NCI-H2107 (cell line): ENCODE data around the gene PRPF6.

ENCODE experiments used
- DNase-seq: peaks from one replicate; lab custom pipeline; 2025; lab: John Stamatoyannopoulos, UW

Gene PRPF6

GRCh38 chr20:64049060-64049877 lies 68.3 kb downstream of the PRPF6 start, which contains the start of gene SOX18:
TSS of gene SOX18 (minus strand) at chr20:64049639. CDS start at chr20:64049516, 123 bp downstream.
- no peak for DNase-seq

GRCh38 chr20:64049878-64050260 lies 68.9 kb downstream of the PRPF6 start:
- no peak for DNase-seq

DNA sequence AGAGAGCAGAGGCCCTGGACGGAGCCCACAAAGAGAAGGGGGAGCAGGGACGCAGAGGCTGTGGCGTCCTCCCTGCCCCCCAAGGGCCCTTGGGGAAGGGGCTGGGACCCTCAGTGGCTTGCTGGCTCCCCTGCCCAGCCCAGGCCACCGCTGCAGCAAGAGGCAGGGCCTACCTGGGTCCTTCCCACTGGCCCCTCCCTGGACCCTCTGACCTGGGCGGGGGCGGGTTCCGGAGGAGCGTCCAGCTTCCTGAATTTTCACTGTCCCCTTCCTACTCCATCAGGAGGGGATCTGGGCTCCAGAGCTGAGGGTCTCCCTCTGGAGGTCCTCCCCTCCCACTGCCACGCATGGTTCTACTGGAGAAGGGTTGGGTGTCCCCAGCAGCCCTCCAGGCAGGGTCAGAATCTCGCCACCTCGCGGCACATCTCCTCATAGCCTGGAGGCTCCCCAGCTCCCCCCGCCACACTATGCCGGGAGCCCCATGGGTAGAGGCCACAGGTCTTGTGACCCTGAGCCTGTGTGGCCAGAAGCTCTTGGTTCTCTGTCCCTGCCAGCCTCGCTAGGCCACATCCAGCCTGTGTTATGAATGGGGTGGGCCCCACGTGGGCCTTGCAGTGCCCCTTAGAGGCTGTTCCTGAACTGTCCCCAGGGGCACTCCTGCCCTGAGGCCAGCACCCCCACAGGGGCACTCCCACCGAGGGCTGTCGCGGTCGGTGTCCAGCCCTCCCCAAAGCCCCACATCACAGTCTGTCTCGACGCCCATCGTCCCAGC lies 69.5 kb downstream of the PRPF6 start:
- no peak for DNase-seq

- no peak for DNase-seq
These were observed 70.1 kb downstream of the PRPF6 start for GRCh38 chr20:64051033-64051452.

DNA sequence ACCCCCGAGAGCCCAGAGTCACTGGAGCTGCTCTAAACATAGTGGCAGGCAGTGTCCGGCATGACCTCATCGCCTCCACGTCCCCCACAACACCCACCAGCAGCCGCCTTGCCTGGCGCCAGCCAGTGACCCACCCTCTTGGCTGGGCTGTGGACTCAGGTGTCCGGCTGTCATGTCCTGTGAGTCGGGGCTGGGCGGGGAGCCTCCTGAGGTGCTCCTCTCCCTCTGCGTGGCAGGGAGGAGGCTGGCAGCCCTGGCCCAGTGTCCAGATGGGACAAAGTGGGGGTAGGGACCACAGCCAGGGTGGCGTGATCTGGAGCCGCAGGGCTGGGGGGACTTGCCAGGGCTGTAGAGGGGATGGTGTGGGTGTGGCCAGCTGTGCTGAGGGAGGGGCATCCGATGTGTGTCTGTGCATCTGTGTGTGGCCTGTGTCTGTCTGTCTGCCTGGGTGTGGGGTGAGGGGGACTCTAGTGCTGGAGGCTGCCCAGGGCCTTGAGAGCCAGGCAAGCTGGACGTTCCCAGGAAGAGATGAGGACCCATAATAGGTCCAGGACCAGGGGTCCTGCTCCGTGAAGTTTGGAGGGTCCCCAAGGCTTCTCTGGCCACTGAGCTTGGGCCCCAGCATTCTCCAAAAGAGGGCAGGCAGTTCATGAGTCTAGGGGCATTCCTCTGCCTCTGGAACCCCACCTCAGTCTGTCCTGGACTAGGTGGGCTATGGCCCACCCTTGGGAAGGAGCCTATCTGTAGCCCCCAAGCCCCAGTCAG lies 70.8 kb downstream of the PRPF6 start:
- DNase-seq: no peak

GRCh38 chr20:64052326-64052722 lies 71.4 kb downstream of the PRPF6 start:
- DNase-seq: no peak

DNA sequence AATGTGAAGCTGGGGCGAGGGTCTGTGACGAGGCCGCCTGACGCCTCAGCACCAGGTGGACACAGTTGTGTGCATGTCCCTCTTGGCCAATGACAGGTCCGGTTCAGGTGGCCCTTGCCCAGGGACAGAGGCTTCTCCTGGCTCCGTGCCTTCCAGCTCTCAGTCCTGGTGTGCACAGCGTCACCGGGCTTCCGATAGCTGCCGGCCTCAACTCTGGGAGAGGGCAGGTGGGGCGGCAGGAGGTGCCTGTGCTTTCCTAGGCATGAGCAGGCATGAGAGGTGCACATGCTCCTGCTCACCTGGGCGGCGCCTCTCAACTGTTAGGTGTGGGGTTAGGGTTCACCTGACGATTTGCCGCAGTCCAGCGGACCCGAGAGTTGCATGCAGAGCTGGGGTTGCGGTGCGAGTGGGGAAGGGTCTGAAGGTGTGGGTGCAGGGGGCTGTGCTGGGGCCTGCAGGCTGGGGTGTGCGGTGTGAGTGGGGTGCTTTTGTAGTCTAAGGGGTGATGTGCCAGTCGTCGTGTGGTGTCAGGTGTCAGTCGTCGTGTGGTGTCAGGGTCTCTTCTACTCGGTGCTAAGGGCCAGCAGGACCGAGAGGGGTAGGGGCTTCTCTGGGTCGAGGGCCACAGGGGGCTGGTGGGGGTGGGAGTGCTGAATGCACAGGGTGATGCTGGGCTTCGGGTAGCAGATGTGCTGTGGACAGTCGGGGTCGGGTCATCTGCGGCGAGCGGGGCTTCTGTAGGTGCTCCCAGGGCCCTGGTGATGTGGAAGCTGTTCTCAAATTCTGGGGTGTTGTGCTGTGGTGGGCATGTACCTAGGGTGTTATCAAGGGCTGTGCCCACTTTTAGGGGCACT lies 72.3 kb downstream of the PRPF6 start:
- no peak for DNase-seq

- no peak for DNase-seq
These were observed 73.1 kb downstream of the PRPF6 start for GRCh38 chr20:64053841-64054661.

GRCh38 chr20:64055396-64055892 lies 74.5 kb downstream of the PRPF6 start:
- no peak for DNase-seq

GRCh38 chr20:64055893-64056638 lies 75.1 kb downstream of the PRPF6 start:
- DNase-seq: no peak

DNA sequence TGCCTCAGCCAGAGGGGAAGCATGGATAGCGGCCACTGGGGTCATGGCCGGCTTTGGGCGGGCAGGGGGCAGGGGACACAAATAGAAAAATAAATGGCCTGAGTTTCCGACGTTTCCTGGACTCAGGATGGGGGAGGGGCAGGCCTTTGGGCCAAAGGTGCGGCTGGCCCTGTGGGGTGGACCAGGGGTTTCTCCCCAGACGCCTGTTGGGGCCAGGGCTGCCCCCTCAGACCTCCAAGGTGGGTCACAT lies 75.6 kb downstream of the PRPF6 start:
- DNase-seq: no peak

DNA sequence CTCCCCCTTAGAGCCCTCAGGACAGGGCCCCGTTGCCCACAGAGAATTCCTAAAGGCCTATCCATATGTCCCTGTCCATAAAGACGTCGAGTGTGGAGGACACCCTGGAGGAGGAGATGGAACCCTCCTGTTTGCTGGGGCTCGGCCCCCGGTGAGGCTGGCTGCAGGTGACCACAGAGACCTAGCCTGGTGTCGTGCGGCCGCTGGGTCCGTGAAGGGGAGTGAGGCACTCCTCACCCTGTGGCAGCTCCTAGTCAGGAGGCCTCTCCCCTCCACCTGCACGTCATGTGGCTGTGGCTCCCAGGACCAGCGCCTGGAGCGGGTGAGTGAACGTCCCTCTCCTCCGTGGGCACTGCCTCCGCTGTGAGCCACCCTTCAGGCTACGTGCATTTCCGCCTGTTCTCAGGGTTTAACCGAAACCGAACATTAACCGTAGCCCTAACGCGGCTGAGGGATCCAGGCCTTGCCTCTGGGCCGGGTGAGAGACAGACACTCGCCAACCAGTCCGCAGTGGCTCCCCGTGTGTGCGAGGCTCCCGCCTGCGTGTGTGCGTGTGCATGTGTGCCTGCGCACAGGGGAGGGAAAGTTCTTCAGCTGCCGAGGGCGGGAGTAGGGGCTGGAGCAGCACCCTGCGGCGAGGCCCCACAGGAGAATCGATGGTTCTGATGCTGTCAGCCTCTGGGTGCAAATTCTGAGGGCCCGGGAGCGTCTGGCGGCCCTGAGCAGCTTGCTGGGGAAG lies 76.1 kb downstream of the PRPF6 start:
- DNase-seq: no peak

DNA sequence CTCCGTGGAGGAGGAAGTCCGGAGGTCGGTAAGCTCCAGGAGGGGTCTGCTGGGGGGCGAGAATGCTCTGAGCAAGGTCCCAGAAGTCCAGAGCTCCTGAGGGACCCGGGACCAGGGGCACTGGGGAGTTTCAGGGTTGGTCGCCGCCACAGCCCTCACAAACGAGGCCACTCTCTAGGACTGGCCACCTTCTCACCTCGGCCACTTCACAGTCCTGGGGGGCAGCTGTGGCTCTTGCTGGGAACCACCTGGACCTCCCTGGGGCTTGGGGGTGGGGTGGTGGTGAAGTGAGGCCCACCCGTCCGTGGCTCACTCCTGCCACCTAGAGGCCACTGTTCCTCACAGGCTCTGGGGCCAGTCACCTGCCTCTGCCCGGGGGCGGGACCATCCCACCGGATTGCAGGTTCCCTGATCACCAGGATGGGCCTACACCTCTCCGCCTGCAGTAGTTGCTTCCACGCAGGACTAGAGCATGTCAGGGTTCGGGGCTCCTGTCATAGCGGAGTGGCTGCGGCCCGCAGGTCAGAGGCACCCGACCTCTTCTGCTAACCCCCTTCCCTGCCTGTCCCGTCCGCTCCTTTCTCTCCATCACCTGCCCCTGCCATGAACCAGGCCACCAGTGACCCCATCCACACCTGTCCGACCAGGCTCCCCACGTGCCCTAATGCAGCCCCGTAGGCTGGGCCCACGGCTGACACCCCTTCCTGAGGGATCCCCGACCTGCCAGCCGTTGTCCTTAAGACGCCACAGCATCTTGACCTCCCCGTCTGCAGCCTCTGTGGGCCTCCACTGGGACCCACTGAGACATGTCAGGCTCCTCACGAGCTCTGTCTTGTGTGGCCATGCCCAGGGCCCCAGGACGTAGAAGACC lies 76.9 kb downstream of the PRPF6 start:
- DNase-seq: peak; percentile 60

DNA sequence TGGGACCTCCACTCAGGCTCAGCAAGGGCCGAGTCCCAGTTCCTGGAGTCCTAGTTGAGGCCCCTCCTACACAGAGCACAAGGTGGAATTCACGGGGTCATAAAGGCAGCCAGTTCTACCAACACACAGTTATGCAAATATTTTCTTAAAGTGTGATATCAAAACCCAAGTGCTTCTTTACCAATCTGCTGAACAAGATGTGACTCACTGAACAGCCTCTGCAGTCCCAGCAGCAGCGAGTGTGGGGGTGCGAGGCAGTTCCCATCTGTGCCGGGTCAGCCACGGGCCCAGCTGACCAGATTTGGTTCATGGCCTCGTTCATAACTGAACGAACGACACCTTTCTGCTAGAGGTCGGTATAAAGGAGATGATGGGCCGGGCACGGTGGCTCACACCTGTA lies 77.6 kb downstream of the PRPF6 start:
- DNase-seq: no peak

DNA sequence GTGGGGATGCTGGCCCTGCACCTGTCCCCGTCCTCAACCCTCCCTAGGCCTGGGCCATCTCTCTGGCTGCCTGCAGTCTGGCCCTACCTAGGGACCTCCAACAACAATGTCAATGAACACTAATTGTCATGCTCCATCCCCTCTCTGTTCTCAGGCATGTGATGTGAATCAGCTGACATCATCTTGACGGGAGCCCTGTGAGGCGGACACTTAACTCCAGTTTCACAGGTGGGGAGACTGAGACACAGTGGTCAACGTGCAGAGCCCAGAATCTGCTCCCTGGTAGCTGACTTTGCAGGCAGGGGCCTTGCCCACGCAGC lies 81.3 kb downstream of the PRPF6 start:
- no peak for DNase-seq

- DNase-seq: peak; percentile 83
These were observed 81.9 kb downstream of the PRPF6 start, which contains the start of gene TCEA2 for GRCh38 chr20:64062596-64063388. TSS of gene TCEA2 (plus strand) at chr20:64063198. CDS start at chr20:64063313, 115 bp downstream.

- no peak for DNase-seq
These were observed 82.6 kb downstream of the PRPF6 start for GRCh38 chr20:64063389-64064144.
